HEK293 (cell line): ENCODE measurements around the gene CHID1.

ENCODE experiments used
- INSM2 ChIP-seq: fragments of 450-650 bp; formaldehyde crosslinking; IDR thresholded peaks from 2 replicates; pipeline ENCODE4 v1.5.1; 2016; ENCODE audit warnings: missing biosample characterization, missing genetic modification characterization
- MEIS1 ChIP-seq: sonication (generic); formaldehyde crosslinking; IDR thresholded peaks from 2 replicates; pipeline ENCODE4 v1.8.1; 2022; ENCODE audit warnings: missing genetic modification reagents, mild to moderate bottlenecking, borderline replicate concordance
- OSR2 ChIP-seq: fragments of 450-650 bp; formaldehyde crosslinking; IDR thresholded peaks from 2 replicates; pipeline ENCODE4 v1.5.1; 2016; ENCODE audit warnings: missing biosample characterization, missing genetic modification characterization
- ZNF16 ChIP-seq: fragments of 450-650 bp; formaldehyde crosslinking; IDR thresholded peaks from 2 replicates; pipeline ENCODE4 v1.5.1; 2016; ENCODE audit warnings: low read depth, missing biosample characterization, missing genetic modification characterization
- ZNF175 ChIP-seq: fragments of 450-650 bp; formaldehyde crosslinking; IDR thresholded peaks from 2 replicates; pipeline ENCODE4 v1.5.1; 2016; ENCODE audit warnings: missing biosample characterization, missing genetic modification characterization
- ZNF18 ChIP-seq: fragments of 450-650 bp; formaldehyde crosslinking; IDR thresholded peaks from 2 replicates; pipeline ENCODE4 v1.5.1; 2016; ENCODE audit warnings: missing biosample characterization, missing genetic modification characterization
- ZNF239 ChIP-seq: fragments of 450-650 bp; formaldehyde crosslinking; IDR thresholded peaks from 2 replicates; pipeline ENCODE4 v1.5.1; 2016; ENCODE audit warnings: missing biosample characterization, missing genetic modification characterization
- ZNF266 ChIP-seq: fragments of 450-650 bp; formaldehyde crosslinking; IDR thresholded peaks from 2 replicates; pipeline ENCODE4 v1.5.1; 2016; ENCODE audit warnings: missing biosample characterization, missing genetic modification characterization, low read depth
- ZNF311 ChIP-seq: fragments of 450-650 bp; formaldehyde crosslinking; IDR thresholded peaks from 2 replicates; pipeline ENCODE4 v1.5.1; 2017; ENCODE audit warnings: missing biosample characterization, missing genetic modification characterization, borderline replicate concordance
- ZNF324 ChIP-seq: fragments of 450-650 bp; formaldehyde crosslinking; IDR thresholded peaks from 2 replicates; pipeline ENCODE4 v1.5.1; 2016; ENCODE audit warnings: missing biosample characterization, missing genetic modification characterization
- ZNF335 ChIP-seq: fragments of 450-650 bp; formaldehyde crosslinking; conservative IDR thresholded peaks from 2 replicates; pipeline ENCODE4 v1.5.1; 2016; ENCODE audit warnings: missing biosample characterization, missing genetic modification characterization
- ZNF391 ChIP-seq: fragments of 450-650 bp; formaldehyde crosslinking; IDR thresholded peaks from 2 replicates; pipeline ENCODE4 v1.5.1; 2016; ENCODE audit warnings: low read depth, missing biosample characterization, missing genetic modification characterization, borderline replicate concordance
- ZNF394 ChIP-seq: fragments of 450-650 bp; formaldehyde crosslinking; IDR thresholded peaks from 2 replicates; pipeline ENCODE4 v1.5.1; 2016; ENCODE audit warnings: missing biosample characterization, missing genetic modification characterization, mild to moderate bottlenecking, moderate library complexity, borderline replicate concordance
- ZNF404 ChIP-seq: fragments of 450-650 bp; formaldehyde crosslinking; IDR thresholded peaks from 2 replicates; pipeline ENCODE4 v1.5.1; 2017; ENCODE audit warnings: missing biosample characterization, missing genetic modification characterization
- ZNF416 ChIP-seq: fragments of 450-650 bp; formaldehyde crosslinking; IDR thresholded peaks from 2 replicates; pipeline ENCODE4 v1.5.1; 2016; ENCODE audit warnings: missing biosample characterization, missing genetic modification characterization
- ZNF473 ChIP-seq: fragments of 450-650 bp; formaldehyde crosslinking; IDR thresholded peaks from 2 replicates; pipeline ENCODE4 v1.5.1; 2017; ENCODE audit warnings: missing biosample characterization, missing genetic modification characterization
- ZNF48 ChIP-seq: fragments of 450-650 bp; formaldehyde crosslinking; IDR thresholded peaks from 2 replicates; pipeline ENCODE4 v1.5.1; 2016; ENCODE audit warnings: missing biosample characterization, missing genetic modification characterization
- ZNF529 ChIP-seq: fragments of 450-650 bp; formaldehyde crosslinking; IDR thresholded peaks from 2 replicates; pipeline ENCODE4 v1.5.1; 2017; ENCODE audit warnings: missing genetic modification characterization, missing biosample characterization; ENCODE audit not compliant: insufficient replicate concordance
- ZNF530 ChIP-seq: fragments of 450-650 bp; formaldehyde crosslinking; IDR thresholded peaks from 2 replicates; pipeline ENCODE4 v1.5.1; 2016; ENCODE audit warnings: low read depth, missing biosample characterization, missing genetic modification characterization
- ZNF610 ChIP-seq: fragments of 450-650 bp; formaldehyde crosslinking; IDR thresholded peaks from 2 replicates; pipeline ENCODE4 v1.5.1; 2016; ENCODE audit warnings: missing biosample characterization, missing genetic modification characterization, borderline replicate concordance
- ZNF624 ChIP-seq: fragments of 450-650 bp; formaldehyde crosslinking; IDR thresholded peaks from 2 replicates; pipeline ENCODE4 v1.5.1; 2017; ENCODE audit warnings: missing biosample characterization, missing genetic modification characterization
- TF ChIP-seq, protein P1 (sequence below): fragments of 450-650 bp; formaldehyde crosslinking; IDR thresholded peaks from 2 replicates; pipeline ENCODE4 v1.5.1; 2016; ENCODE audit warnings: missing biosample characterization, missing genetic modification characterization
- TF ChIP-seq, protein P2 (sequence below): fragments of 450-650 bp; formaldehyde crosslinking; IDR thresholded peaks from 2 replicates; pipeline ENCODE4 v1.5.1; 2016; ENCODE audit warnings: missing biosample characterization, missing genetic modification characterization
- TF ChIP-seq, protein P3 (sequence below): fragments of 450-650 bp; formaldehyde crosslinking; IDR thresholded peaks from 2 replicates; pipeline ENCODE4 v1.5.1; 2016; ENCODE audit warnings: missing biosample characterization, missing genetic modification characterization
- TF ChIP-seq, protein P4 (sequence below): fragments of 450-650 bp; formaldehyde crosslinking; IDR thresholded peaks from 2 replicates; pipeline ENCODE4 v1.5.1; 2017; ENCODE audit warnings: missing biosample characterization, mild to moderate bottlenecking, missing genetic modification characterization, moderate library complexity
- TF ChIP-seq, protein P5 (sequence below): fragments of 450-650 bp; formaldehyde crosslinking; IDR thresholded peaks from 2 replicates; pipeline ENCODE4 v1.5.1; 2016; ENCODE audit warnings: missing biosample characterization, missing genetic modification characterization
- TF ChIP-seq, protein P6 (sequence below): fragments of 450-650 bp; formaldehyde crosslinking; IDR thresholded peaks from 2 replicates; pipeline ENCODE4 v1.5.1; 2017; ENCODE audit warnings: missing biosample characterization, missing genetic modification characterization

CHID1 gene

DNA sequence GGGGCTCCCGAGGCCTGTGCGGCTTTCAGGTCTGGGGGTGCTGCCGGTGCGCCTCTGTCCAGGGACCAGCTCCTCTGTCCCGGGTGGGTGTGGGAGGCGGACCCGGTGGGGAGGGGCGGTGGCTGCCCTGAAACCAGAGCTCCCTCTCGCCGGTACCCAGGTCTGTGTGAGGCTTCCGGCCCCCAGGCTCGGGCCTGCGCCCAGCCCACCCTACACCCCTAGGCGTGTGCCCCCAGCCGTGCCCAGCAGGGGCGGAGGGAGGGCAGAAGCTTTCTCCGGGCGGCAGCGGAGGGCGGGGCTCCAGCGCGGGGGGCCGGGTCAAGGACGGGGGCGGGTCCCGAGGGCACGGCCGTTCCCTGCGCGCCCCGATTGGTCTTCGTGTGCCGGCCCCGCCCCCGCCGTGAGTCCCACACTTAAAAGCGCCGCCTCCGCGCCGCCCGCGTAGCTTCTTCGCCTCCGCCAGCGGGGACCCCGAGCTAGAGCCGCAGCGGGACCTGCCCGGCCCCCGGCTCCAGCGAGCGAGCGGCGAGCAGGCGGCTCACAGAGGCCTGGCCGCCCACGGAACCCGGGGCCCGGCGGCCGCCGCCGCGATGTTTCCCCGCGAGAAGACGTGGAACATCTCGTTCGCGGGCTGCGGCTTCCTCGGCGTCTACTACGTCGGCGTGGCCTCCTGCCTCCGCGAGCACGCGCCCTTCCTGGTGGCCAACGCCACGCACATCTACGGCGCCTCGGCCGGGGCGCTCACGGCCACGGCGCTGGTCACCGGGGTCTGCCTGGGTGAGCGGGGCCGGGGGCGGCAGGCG lies 91.3 kb downstream of the CHID1 start (continued):
- TF ChIP-seq, protein P1, sequence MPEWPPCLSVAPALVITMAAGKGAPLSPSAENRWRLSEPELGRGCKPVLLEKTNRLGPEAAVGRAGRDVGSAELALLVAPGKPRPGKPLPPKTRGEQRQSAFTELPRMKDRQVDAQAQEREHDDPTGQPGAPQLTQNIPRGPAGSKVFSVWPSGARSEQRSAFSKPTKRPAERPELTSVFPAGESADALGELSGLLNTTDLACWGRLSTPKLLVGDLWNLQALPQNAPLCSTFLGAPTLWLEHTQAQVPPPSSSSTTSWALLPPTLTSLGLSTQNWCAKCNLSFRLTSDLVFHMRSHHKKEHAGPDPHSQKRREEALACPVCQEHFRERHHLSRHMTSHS (tag by site-specific recombination) = no peak
- TF ChIP-seq MEIS1 (CRISPR knock-in tag) (no peak), ZNF18 (tag by site-specific recombination) (no peak), ZNF394 (tag by site-specific recombination) (no peak), ZNF391 (tag by site-specific recombination) (no peak), ZNF48 (tag by site-specific recombination) (no peak), ZNF416 (tag by site-specific recombination) (no peak), ZNF610 (no peak), ZNF529 (no peak), ZNF16 (tag by site-specific recombination) (no peak), ZNF335 (tag by site-specific recombination) (no peak), ZNF175 (no peak), ZNF266 (tag by site-specific recombination) (no peak), ZNF324 (tag by site-specific recombination) (no peak), ZNF530 (tag by site-specific recombination) (no peak), ZNF404 (tag by site-specific recombination) (no peak), OSR2 (no peak), INSM2 (tag by site-specific recombination) (no peak), ZNF311 (tag by site-specific recombination) (no peak), ZNF624 (tag by site-specific recombination) (no peak), ZNF473 (no peak), ZNF239 (tag by site-specific recombination) (no peak)
- TF ChIP-seq, protein P2, sequence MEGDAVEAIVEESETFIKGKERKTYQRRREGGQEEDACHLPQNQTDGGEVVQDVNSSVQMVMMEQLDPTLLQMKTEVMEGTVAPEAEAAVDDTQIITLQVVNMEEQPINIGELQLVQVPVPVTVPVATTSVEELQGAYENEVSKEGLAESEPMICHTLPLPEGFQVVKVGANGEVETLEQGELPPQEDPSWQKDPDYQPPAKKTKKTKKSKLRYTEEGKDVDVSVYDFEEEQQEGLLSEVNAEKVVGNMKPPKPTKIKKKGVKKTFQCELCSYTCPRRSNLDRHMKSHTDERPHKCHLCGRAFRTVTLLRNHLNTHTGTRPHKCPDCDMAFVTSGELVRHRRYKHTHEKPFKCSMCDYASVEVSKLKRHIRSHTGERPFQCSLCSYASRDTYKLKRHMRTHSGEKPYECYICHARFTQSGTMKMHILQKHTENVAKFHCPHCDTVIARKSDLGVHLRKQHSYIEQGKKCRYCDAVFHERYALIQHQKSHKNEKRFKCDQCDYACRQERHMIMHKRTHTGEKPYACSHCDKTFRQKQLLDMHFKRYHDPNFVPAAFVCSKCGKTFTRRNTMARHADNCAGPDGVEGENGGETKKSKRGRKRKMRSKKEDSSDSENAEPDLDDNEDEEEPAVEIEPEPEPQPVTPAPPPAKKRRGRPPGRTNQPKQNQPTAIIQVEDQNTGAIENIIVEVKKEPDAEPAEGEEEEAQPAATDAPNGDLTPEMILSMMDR = no peak
- TF ChIP-seq, protein P3, sequence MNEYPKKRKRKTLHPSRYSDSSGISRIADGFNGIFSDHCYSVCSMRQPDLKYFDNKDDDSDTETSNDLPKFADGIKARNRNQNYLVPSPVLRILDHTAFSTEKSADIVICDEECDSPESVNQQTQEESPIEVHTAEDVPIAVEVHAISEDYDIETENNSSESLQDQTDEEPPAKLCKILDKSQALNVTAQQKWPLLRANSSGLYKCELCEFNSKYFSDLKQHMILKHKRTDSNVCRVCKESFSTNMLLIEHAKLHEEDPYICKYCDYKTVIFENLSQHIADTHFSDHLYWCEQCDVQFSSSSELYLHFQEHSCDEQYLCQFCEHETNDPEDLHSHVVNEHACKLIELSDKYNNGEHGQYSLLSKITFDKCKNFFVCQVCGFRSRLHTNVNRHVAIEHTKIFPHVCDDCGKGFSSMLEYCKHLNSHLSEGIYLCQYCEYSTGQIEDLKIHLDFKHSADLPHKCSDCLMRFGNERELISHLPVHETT = no peak
- TF ChIP-seq, protein P4, sequence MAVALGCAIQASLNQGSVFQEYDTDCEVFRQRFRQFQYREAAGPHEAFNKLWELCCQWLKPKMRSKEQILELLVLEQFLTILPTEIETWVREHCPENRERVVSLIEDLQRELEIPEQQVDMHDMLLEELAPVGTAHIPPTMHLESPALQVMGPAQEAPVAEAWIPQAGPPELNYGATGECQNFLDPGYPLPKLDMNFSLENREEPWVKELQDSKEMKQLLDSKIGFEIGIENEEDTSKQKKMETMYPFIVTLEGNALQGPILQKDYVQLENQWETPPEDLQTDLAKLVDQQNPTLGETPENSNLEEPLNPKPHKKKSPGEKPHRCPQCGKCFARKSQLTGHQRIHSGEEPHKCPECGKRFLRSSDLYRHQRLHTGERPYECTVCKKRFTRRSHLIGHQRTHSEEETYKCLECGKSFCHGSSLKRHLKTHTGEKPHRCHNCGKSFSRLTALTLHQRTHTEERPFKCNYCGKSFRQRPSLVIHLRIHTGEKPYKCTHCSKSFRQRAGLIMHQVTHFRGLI = no peak
- TF ChIP-seq, protein P5, sequence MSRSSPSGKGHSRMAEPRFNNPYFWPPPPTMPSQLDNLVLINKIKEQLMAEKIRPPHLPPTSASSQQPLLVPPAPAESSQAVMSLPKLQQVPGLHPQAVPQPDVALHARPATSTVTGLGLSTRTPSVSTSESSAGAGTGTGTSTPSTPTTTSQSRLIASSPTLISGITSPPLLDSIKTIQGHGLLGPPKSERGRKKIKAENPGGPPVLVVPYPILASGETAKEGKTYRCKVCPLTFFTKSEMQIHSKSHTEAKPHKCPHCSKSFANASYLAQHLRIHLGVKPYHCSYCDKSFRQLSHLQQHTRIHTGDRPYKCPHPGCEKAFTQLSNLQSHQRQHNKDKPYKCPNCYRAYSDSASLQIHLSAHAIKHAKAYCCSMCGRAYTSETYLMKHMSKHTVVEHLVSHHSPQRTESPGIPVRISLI (tag by site-specific recombination) = no peak
- TF ChIP-seq, protein P6, sequence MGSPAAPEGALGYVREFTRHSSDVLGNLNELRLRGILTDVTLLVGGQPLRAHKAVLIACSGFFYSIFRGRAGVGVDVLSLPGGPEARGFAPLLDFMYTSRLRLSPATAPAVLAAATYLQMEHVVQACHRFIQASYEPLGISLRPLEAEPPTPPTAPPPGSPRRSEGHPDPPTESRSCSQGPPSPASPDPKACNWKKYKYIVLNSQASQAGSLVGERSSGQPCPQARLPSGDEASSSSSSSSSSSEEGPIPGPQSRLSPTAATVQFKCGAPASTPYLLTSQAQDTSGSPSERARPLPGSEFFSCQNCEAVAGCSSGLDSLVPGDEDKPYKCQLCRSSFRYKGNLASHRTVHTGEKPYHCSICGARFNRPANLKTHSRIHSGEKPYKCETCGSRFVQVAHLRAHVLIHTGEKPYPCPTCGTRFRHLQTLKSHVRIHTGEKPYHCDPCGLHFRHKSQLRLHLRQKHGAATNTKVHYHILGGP (tag by site-specific recombination) = no peak
